Measurements from ENCODE around the gene VEGFB.

Gene VEGFB

GRCh38 chr11:64284962-64285884 lies 50.8 kb downstream of the VEGFB start, which contains the start of gene GPR137:
GPR137 (plus strand) TSS chr11:64285848; CDS start chr11:64286525, 677 bp downstream.
- DNase-seq = peak; percentile 89

DNA sequence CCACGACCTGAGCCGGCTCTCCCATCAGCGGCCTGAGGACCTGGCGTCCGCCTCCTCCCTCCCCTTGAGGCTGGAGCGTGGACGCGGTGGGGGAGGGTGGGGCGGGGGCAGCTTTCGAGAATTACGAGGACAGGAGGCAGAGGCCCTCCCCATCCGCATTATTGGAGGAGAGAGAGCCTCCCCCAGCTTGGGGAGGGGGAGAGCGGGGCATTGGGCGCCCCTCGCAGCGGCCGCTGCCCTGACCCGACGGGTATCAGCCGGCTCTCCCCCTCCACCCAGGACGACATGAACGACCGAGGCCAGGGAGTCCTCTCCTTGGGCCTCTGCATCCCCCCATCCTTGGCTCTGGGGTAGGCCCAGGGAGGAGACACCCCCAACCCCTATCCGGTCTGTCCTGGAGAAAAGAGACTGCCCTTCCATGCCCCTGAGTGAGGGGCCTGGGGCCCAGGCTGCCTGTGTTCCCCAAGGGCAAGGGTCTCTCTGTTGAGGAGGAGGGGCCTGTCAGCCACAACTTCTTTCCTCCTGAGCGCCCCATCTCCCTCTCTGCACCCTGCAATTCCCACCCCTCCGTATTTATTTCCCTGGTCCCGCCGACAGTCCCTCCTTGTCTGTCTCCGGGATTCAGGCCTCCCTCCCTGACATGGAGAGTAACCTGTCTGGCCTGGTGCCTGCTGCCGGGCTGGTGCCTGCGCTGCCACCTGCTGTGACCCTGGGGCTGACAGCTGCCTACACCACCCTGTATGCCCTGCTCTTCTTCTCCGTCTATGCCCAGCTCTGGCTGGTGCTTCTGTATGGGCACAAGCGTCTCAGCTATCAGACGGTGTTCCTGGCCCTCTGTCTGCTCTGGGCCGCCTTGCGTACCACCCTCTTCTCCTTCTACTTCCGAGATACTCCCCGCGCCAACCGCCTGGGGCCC lies 51.8 kb downstream of the VEGFB start:
- peak; percentile 27 for DNase-seq

- no peak for DNase-seq
Observed at GRCh38 chr11:64286801-64287159, 52.4 kb downstream of the VEGFB start.

- no peak for DNase-seq
Observed at GRCh38 chr11:64287676-64288352, 53.4 kb downstream of the VEGFB start.

DNA sequence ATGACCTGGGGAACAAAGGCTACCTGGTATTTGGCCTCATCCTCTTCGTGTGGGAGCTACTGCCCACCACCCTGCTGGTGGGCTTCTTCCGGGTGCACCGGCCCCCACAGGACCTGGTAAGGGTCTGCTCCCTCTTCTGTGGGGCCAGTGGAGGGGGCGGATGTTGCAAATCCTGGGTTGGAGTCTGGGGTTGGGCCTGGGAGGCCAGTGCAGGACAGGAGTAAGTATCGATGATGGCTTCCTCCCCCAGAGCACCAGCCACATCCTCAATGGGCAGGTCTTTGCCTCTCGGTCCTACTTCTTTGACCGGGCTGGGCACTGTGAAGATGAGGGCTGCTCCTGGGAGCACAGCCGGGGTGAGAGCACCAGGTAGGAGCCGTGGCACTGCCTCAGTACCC lies 54.0 kb downstream of the VEGFB start:
- no peak for DNase-seq

Data from NCI-H774 (cell line).